ENCODE results near the gene ACTG1.
A peak's percentile ranks its signal among the peaks of the same experiment; 100 is the strongest.

ACTG1 gene

DNA sequence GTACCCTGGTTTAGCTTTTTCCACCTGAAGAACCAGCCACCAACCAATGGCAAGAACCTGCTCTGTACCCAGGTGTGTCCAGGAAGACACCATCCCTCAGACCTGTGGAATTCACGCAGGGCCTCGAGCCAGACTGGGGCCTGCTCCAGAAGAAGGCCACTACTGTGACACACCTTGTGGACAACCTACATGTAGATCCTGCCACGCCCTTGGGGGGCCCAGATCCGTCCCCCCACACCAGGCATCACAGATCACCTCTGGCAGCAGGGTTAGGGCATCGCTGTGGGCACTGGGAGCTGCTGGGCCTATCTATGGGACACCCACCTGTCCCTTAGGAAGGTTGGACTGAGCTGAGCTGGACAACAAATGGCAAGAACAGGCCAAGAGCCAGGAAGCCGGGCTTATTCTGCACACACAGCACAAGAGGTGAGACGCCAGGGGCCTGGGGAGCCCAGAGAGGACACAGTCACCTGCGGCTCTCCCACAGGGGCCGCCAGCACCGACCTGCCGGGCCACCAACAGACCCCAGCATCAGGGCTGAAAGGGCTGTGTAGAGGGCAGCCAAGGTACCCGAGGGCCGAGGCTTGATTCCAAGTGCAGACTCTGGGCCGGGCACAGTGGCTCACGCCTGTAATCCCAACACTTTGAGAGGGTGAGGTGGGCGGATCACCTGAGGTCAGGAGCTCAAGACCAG lies 31.8 kb upstream of the ACTG1 start:
- DNase-seq = no peak

DNA sequence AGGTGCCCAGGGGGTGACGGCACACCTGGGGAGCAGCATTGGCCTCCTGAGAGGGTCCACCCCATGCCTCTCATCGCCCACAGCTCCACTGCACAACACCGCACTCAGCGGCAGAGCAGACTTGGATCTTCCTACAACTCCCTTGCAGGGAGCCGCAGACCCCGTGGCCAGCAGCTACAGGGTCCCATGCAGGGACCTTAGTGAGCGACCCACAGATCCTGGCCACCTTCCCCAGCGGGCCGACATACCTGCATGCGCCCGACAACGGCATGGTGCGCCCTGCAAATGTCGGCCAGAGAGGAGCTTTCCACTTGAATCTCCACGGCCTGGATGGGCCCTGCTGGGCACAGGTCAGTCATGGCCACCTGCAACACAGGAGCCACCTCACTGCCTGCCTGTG lies 31.2 kb upstream of the ACTG1 start:
- no peak for DNase-seq

DNA sequence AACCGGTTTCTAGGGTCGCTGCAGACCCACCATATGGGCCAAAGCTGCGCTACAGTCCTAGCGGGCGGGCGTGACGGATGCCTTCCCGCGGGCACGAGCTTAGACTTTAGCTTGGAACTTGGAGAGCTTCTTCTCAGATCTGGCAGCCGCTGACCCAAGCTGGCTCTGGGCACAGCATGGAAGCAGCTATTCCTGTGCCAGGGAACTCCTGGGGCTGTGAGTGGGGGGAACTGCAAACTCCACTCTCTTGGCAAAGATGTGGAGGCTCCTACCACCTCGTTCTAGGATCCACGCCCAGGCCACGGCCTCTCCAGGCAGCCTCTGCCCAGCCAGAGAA lies 30.7 kb upstream of the ACTG1 start:
- no peak for DNase-seq

DNA sequence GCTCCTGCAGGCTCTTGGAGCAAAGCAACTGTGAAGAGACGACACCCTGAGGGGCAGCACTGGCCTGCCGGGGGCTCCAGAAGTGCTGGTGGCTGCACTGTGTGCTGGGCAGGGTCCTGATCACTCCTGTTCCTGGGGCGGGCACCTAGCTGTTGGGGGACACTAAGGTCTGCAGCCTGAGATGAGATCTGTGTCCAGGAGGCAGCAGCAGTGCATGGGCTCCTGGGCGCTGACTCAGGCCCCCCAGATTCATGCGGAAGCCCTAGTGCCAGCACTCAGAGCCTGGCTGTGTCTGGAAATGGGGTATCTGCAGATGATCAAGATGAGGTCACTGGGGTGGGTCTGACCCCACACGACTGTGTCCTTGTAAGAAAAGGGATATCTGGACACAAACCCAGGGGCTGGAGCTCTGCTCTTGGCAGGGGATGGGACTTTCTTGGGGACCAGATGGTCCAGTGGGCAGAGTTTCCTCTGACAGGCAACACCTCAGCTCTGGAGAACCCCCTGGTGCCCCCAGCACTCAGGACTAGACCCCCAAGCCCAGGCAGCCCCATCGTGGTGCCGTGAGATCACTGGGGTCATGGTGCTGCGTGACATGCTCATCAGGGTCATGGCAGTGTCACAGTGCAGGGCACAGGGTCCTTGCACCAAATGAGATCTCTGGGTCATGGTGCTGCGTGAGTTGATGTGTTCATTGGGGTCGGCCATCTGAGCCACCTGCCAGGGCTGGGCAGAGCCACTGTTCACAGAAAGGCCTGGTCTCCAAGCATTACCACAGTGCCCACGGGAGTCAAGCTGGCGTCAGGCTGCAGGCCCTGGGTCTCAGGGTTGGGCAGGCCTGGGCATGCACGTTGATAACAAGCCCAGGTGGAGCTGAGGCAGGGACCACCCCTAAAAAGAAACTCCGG lies 30.1 kb upstream of the ACTG1 start:
- no peak for DNase-seq

DNA sequence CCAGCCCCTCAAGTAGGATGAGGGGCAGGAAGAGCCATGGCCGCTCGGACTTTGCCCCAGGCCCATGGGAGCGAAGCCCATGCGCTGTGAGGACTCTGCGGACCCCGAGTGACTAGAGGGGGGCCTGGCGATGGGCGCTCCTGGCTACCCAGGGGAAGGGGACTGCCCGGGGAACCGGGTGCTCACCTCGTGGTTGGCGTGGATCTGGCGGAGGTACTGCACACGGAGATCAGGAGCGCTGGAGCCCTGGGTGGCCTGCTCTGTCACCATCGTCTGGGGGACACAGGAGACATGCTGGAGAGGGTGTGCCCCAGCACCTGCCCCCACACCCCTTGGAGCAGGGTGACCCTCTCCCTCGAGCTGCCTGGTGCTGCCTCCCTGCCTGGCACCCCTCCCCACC lies 28.5 kb upstream of the ACTG1 start:
- DNase-seq = no peak

DNA sequence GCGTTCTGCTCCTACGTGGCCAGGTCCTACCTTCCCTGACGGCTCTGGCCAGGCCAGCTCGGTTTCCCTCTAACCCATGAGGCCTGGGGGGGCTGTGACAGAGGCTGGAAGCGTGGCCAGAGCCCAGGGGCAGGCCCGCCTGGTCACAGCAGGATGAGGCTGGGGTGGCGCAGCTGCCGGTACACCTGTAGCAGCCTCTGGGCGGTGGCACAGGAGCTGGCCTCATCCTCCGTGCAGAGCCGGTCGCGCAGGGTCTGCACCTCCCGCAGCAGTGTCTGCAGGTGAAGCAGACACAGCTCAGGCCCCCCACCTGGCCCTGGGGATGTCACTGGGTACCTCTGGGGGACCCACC lies 28.1 kb upstream of the ACTG1 start:
- no peak for DNase-seq

DNA sequence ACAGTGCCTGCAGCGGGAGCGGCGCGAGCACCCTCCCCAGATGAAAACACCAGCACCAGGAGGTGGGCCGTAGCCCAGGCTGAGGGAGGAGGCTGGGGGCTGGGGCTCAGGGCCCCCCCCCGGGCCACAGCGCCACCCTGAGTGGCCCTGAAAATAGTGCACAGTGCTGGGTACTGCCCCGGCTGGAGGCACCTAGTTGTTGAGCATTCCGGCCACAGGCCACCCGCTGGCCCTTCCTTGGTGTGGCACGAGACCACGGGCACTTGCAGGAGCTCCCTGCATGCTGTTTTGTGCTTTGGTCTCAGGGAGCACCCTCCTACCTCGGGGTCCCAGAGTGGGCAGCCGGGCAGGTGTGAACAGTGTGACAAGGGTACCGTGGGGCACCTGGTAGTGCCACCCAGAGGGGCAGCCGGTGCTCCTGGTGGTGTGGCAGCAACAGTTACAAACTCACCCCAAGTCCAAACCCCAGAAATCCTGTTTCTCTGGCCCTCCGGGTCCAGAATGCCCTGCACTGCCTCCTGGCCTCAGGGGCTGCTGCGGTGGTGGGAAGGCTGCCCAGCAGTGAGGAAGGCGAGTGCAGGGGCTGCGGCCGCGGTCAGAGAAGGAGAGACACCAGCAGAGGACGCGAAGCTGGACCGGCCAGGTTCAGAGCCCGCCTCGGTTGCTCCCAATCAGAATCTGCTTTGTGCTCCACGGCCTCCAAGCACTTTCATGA lies 27.5 kb upstream of the ACTG1 start:
- DNase-seq = no peak

DNA sequence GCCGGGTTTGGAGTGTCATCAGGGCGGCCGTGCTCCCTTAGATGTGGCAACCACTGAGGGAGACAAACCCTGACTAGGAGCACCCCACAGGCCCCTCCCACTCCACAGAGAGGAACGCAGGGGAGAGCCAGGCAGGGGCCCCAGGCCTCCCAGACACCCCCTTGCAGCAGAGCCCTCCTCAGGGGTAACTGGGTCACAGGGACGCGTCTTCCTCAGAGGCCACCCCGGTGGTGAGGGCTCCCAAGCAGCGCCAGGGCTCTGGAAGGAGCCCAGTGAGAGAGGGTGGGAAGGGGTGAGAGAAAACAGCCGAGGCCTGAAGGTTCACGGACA lies 26.9 kb upstream of the ACTG1 start:
- no peak for DNase-seq

DNA sequence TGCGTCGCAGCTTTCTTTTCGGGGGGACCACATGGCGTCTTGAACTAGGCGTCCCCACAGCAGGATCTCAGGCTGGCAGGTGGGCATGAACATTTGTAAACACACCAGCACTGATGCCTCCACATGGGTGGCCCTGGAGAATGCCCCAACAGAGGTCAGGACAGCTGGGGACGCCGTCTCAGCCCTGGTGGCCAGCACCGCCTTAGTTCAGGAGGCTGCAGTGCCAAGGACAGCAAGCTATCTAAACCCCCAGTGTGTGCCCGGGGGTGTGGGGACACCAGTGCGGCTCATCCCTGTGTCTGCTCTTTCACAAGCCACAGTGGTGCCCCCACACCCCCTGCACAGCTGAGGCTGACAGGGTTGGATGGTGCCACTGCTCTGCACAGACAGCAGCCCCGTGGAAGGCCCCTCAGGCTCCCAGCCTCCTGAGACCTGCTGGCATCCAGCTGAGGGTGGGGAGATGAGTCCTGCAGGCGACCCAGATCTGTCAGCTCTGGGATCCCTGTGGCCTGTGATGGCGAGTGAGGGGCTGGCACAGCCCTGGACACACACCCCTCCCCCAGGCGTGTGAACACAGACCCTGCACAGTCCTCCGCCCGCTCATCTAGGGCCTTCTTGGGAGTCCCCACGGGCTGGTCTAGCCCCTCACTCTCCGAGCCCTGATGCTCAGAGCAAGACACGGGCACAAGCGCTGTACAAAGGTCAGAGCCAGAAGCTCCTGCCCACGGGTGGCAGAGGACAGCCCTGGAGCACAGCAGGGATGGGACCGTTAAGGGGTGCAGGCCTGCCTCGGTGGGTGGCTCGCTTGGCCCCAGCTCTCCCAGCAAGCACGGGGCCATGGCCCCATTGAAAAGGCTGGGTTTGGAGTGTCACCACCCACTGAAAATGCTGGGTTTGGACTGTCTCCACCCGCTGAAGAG lies 26.3 kb upstream of the ACTG1 start:
- no peak for DNase-seq

DNA sequence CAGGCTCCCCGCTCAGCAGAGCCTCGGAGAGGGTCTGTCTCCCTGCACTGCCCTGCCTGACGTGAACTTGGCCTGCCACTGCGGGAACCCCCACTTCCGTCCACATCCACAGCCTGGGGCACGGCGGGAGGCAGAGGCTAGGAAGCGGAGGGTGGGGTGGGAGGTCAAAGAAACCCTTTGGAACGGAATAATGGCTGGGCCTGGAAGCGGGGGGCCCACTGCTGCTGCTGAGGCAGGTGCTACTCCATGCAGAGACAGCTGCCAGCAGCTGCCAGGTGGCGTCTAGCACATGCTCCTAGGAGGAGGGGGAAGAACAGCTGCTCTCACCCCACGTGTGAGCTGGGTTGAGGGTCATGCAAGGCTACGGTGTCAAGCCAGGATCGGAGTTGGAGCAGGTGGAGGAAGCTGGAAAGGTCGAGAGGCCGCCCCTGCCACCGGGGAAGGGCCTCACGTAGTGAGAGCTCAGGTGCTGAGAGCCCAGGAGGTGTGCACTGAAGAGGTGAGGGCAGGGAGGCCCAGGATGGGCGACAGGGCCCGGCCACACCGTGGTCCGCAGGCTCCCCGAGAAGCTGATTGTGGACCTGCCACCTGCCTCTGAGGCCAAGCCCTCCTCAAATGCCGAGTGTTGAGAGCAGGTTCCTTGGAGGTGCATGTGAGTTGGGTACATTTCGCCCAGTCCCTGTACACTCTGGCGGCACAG lies 25.4 kb upstream of the ACTG1 start:
- DNase-seq = no peak

DNA sequence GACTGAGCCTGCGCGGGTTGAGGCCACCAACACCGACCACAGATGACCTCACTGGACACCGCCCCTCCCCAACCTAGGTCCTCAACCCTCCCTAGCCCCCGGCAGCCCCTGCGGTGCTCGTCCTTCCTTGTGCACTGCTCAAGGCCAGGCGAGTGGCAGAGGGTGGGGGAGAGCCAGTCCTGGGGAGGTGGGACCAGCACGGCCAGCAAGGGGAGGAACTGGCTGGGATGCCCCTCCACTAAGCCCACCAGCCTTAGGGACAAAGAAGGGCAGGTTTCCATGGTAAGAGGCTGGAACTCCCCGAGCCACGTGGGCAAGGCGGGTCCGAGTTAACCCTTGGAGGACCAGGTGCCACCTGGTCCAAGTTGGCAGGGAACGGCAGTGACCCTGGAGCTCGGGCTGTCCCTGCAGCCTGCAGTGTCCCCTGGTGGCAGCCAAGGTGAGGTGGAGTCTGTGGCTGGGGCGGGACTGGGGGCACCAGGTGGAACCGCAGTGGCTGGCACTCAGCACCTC lies 24.8 kb upstream of the ACTG1 start:
- peak; percentile 39 for DNase-seq

DNA sequence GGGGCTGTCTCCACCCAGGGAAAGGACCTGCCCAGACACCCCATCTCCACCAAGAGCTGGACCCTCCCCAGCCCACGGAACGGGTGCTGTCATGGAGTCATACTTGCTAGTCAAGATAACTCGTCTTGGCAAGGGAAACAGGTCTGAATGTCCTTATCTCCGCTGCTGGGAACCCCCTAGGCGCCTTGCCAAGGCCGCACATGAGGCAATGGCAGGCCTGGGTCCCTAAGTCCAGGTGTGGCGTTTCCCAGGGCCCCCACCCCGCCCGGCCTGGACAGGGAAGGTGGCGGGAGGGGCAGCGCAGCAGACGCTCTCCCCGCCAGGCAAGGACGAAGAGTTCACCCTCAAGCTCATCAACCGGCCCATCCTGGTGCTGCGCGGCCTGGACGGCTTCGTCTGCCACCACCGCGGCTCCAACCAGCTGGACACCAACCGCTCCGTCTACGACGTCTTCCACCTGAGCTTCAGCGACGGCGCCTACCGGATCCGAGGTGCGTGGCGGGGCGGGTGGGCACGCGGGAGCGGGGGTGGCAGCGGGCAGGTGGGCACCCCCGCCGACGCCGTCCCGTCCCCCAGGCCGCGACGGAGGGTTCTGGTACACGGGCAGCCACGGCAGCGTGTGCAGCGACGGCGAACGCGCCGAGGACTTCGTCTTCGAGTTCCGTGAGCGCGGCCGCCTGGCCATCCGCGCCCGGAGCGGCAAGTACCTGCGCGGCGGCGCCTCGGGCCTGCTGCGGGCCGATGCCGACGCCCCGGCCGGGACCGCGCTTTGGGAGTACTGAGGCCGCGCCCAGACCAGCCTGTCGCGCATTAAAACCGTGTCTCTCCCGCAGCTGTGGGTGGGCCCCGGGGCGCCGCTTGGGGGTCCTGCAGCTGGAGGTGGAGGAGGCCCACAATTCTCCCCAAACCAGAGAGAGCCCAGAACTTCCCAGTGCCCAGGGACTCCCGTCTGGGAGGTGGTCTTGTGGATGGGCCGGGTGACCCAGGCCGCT lies 24.0 kb upstream of the ACTG1 start:
- DNase-seq = no peak

DNA sequence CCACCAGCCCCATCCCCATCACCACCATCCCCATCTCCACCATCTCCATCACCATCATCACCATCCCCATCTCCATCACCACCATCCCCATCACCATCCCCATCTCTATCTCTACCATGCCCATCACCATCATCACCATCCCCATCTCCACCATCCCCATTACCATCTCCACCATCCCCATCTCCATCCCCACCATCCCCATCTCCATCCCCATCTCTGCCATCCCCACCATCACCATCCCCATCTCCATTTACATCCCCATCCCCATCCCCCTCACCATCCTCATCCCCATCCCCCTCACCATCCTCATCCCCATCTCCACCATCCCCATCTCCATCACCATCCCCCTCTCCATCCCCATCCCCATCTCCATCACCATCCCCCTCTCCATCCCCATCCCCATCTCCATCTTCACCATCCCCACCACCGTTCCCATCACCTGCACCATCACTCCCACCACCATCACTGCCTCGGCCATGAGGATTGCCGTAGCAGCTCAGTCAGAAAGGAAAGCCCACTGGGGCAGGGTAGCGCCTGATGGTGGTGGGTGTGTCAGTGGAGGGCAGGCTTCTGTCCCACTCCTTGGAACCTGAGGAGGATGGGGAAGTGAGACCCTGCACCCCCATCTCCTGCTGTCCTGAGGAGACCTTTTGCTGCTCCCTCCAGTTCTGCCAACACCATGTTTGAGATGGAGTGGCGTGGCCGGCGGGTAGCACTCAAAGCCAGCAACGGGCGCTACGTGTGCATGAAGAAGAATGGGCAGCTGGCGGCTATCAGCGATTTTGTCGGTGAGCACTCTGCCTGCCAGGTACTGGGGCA lies 23.1 kb upstream of the ACTG1 start:
- no peak for DNase-seq

DNA sequence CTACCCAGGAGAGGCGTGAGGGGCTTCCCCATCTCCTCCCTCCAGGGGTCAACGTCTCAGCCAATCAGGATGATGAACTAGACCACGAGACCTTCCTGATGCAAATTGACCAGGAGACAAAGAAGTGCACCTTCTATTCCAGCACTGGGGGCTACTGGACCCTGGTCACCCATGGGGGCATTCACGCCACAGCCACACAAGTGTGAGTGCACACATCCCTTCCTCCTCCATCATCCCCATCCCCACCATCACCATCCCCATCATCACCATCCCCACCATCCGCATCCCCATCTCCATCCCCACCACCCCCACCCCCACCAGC lies 22.4 kb upstream of the ACTG1 start:
- DNase-seq = no peak

DNA sequence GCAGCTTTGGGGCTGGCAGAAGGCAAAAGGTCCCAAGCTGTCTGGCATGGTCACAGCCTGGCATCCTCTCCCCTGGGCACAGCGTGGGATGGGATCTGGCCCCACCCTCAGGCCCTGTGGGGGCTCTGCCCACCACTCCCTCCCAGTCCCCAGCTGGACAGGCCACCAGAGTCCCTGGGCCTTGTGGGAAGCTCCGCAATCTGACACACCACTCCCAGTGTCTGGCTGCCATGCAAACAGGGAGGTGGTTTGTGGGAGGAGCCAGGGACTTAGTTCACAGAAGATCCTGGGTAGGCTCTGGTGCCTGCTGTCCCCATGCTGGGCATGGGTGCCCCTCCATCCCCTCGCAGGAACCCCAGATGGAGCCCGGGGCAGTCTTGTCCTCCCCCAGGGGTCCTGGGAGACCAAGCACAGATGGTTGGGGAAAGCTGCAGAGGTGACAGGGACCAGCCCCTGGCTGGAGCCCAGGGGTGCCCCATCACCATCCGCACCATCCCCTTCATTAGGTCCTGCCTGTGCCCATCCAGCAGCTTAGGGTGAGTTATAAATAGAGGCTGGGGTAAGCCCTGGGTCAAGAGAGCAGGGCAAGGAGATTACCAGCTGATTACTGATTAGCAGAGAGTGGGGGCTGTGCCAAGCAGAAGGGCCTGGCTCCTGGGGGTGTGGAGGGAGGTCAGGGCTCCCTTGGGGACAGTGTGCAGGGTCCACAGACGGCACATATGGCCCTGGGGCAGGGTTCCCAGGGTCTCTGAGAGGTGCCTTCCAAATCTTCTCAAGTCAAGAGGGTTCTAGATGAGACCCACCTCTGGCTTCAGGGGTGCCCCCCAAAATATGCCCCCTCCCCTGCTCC lies 21.8 kb upstream of the ACTG1 start:
- DNase-seq = no peak

DNA sequence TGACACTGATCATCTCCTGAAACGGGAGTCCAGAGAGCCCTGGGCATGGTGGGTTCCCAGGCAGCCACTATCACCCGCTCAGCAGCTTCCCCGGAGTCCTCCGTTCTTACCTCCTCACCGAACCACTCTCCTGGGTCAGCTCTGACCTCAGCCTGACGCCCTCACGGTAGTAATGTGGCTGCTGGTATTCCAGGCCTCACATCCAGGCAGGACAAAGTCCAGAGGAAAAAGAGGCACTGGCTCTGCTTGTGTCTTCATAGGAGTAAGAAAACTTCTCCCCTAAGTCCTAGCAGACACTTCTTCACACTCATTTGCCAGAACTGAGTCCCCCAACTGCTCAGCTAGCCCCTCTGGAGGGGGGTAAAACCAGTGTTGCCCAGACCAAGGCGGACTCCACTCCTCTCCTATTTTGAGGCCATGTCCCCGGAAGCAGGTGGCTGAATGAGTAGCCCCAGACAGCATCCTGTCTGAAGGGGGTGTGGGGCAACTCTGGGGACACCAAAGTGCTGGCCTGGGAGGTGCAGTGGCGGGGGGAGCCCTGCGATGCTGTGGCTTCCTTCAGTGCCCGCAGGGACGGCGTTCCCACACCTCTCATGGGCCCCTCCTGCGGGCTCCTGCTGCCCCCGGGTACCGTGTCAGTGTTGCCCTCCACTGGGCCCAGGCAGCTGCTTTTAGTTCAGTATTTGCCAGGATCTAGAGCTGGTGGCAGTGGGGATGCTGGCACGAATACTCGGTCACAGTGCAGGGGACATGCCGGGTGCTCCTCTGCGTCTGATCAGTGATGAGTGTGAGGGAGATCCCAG lies 20.9 kb upstream of the ACTG1 start:
- no peak for DNase-seq

DNA sequence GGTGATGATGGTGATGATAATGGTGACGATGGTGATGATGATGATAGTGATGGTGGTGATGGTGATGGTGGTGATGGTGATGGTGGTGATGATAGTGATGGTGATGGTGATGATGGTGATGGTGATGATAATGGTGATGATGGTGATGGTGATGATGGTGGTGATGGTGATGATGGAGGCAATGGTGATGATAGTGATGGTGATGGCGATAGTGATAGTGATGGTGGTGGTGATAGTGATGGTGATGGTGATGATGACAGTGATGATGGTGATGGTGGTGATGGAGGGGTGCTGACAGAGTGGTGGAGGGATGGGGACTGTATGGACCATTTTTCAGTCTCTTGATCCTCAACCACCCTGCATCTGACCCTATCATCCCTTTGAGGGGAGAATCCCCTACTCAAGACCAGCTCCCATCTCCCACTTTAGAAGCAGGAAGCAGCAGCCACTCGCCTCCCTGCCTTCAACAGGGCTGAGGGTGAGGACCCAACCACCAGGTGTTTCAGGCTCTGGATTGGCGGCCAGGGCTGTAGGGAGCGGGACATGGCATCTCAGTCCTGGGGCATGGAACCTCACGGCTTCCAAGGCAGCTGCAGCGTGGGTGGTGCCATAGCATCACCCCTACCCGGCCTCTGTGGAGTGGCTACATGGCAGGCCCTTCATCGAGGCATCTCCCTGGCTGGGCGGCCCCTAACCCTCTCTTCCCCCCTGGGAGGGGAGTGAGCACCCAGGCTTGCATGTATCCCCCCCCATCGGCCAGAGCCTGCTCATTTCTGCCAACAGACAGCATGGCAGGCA lies 20.1 kb upstream of the ACTG1 start:
- DNase-seq = no peak
